Measurements from ENCODE around the gene CYB561D1. TPM values are rescaled to one million over a fixed set of nuclear protein-coding genes. Genes with fewer than 3 reads are reported as not detected.
A peak's percentile ranks its signal among the peaks of the same experiment; 100 is the strongest.

Gene CYB561D1
- total and polyA plus RNA-seq, 9 of the 15 experiments (the other 6 are each of a cell fraction or from before 2014, with no cell fraction given), result 0.71 to 7.2 (median 3.5) TPM

GRCh38 chr1:109484519-109484975, 9.3 kb upstream of the CYB561D1 start (continued):
- no peak for TF ChIP-seq BRCA1 (IDR thresholded peaks at IDR 0.05)
- no peak for TF ChIP-seq BRCA1 (CRISPR knock-in tag; IDR thresholded peaks at IDR 0.05)
- TF ChIP-seq GABPB2 (CRISPR knock-in tag; conservative IDR thresholded peaks at IDR 0.05), result no peak
- 0 out of 2 replicates have a peak, but pooled peaks have one; percentile 39 for TF ChIP-seq STAT6 (CRISPR knock-in tag; IDR thresholded peaks at IDR 0.05)
- TF ChIP-seq HLTF (IDR thresholded peaks at IDR 0.05), result 0 out of 2 replicates have a peak, but pooled peaks have one; percentile 40
- no peak for TF ChIP-seq SP2 (IDR thresholded peaks at IDR 0.05; ENCODE audit: extremely low read depth, low read depth, low read length, poor library complexity, severe bottlenecking)
- TF ChIP-seq POLR2AphosphoS5 (IDR thresholded peaks at IDR 0.05; ENCODE audit: control insufficient read depth, insufficient read depth, low read depth, low read length), result no peak
- TF ChIP-seq SUPT5H (IDR thresholded peaks at IDR 0.05), result no peak
- TF ChIP-seq THRAP3 (IDR thresholded peaks at IDR 0.05; ENCODE audit: borderline replicate concordance), result no peak
- TF ChIP-seq ZNF263 (CRISPR knock-in tag; IDR thresholded peaks at IDR 0.05; ENCODE audit: borderline replicate concordance), result no peak; the same call in 1 of the 2 replicates
- TF ChIP-seq ZBTB40 (IDR thresholded peaks at IDR 0.05), result 0 out of 2 replicates have a peak, but pooled peaks have one; percentile 29
- TF ChIP-seq ZBTB40 (CRISPR knock-in tag; IDR thresholded peaks at IDR 0.05), result no peak
- no peak for TF ChIP-seq HES1 (IDR thresholded peaks at IDR 0.05; ENCODE audit: low read depth)
- TF ChIP-seq RFX7 (CRISPR knock-in tag; IDR thresholded peaks at IDR 0.05), result no peak
- peak in 1 of 2 experiments; percentile 44; a peak in 2 of 4 replicates for TF ChIP-seq MNT (conservative IDR thresholded peaks at IDR 0.05)

Measured in K562 (cell line).